Stimulated activated CD4-positive, alpha-beta T cell treated with anti-CD3 and anti-CD28 coated beads, Interleukin-4, amount 100 ng/mL, for 1 hour (primary cell): Measurements from ENCODE around the gene SLC7A11.

ENCODE experiments used
- DNase-seq: peaks from one replicate; pipeline ENCODE4 v3.0.0-alpha.2; 2020

Gene SLC7A11

DNA sequence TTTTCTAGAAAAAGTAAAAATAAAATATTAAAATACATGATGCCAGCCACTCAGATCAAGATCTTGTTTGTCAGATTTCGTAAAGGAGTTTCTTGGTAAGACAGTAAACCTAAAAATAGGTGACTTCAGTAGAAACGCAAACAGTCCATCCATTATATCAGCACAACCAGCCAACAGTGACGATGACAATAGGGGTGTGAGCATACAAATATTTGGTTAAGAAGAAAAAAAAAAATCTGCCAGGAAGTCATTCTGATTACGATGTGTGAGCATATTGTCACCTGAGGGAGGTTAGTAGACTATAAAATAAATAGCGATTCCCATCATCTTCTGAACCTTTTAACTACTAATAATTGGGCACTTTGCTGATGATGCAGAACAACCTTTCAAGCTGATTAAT lies 37.6 kb downstream of the SLC7A11 start:
- no peak for DNase-seq

GRCh38 chr4:138202686-138203085 lies 39.5 kb downstream of the SLC7A11 start:
- DNase-seq, result no peak

DNA sequence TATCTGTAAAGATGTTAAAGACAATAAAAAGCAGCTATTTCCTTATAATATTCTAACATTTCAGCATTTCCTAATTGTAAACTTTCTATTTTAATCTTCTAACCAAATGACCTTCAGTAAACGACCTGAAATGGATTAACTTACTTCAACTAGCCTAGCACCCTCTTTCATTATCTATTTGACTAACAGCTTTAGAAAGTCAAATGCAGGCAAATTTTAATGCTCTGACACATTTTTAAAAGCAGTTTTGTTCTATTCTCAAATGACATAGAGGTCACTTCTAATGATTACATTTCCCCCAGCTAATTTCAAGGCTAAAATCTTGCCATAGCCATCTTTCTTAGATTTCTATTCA lies 41.9 kb downstream of the SLC7A11 start:
- DNase-seq, result no peak

- DNase-seq, result no peak
Measured at GRCh38 chr4:138199568-138200235, 42.4 kb downstream of the SLC7A11 start.

DNA sequence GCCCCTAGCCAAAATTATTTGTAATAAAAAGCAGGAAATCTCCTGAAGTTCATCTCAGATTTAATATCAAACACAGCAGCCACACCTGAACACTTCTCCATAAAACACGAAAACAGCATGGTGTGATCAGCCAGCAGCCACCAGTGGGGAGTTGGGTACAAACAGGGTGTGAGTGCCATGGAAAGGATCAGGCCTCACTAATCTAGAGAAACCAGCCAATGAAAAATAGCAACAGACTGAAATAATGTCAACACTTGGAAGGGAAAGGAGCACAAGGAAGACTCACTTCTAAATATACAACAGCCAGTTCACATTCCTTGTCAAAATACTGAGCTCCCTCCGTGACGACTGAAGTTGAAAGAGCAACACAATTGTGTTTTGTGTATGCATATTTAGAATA lies 46.0 kb downstream of the SLC7A11 start:
- DNase-seq, result no peak

DNA sequence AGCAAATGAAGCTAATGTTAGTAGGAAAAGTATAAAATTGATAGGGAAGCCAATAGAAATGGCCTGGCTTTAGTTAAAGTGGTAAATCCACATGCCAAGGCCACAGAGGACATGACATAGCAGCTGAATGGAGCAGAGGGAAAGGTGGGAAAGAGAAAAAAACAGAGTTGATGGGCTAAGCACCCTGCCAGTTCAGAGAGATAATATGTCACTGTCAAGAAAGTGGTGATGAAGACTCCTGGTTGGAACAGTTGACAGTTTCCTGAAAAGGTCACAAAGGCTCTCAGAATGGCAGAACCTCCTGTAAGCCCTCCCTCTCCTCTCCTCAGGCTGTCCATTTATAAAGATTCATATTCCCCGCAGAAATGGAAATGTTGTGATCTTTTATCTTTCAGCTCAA lies 48.2 kb downstream of the SLC7A11 start:
- DNase-seq, result no peak

- no peak for DNase-seq
Measured at GRCh38 chr4:138192113-138192512, 50.0 kb downstream of the SLC7A11 start.

DNA sequence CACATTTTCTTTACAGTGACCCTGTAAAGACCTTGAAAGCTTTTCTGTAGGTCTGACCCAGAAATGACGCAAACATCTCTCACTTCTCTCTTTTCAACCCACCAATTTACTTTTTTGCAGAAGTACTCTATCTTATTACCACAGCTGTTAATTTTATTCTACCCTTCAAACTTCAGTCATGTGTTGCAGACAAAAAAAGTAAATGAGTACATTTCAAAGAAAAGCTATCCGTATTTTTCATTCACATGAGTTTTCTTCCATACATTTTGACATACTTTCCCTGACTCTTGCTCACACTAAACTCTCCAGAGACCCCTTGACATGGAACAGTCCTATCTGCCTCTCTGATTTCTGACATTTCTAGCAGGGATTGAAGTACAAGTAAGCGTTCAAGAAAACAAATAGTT lies 51.7 kb downstream of the SLC7A11 start:
- no peak for DNase-seq

DNA sequence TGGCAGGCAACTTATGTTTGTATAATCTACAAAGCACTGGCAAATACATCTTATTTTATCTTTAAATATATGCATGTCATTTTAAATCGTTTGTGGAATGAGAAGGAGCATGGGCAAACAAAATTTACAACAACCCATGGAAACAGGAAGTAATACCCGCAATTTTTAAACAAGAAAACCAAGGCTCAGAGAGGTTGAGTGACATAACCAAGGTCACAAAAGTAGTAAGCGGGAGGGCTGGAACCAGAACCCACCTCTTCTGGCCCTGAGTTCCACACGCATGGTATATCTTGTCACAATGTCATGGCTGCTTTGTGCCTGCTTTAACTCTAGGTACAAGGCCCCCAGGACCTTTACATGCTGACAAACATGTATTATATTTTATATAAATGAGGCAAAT lies 52.9 kb downstream of the SLC7A11 start:
- DNase-seq, result no peak

DNA sequence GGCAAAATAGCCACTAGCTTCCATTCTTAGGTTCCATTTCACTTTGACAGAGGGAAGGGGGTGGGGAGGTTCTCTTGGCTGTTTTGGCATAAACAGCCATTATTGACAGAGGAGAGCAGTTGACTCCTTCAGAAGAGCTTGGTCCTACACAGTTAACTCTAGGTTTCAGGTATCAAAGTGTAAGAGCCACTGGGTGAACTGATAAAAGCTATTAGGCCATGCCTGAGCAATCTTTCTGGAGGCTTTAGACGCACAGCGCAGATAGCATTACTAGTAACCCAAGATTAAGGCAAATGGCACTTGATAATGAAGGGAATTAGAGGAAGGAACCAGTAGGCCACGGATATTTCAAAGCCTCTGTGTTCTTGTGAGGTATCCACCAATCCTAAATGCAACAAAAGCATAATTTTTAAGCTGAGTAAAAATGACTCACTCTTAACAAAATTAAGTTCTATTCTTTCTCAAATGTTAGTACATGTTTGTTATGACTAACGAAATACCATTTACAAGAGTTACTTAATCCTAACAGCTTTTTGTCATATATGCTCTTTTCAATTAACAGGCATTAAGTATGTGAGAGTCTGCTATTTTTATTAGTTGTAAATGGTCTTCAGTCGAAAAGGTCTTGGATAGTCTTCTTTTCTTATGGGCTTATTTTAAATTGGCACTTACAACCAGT lies 53.6 kb downstream of the SLC7A11 start:
- DNase-seq, result no peak

DNA sequence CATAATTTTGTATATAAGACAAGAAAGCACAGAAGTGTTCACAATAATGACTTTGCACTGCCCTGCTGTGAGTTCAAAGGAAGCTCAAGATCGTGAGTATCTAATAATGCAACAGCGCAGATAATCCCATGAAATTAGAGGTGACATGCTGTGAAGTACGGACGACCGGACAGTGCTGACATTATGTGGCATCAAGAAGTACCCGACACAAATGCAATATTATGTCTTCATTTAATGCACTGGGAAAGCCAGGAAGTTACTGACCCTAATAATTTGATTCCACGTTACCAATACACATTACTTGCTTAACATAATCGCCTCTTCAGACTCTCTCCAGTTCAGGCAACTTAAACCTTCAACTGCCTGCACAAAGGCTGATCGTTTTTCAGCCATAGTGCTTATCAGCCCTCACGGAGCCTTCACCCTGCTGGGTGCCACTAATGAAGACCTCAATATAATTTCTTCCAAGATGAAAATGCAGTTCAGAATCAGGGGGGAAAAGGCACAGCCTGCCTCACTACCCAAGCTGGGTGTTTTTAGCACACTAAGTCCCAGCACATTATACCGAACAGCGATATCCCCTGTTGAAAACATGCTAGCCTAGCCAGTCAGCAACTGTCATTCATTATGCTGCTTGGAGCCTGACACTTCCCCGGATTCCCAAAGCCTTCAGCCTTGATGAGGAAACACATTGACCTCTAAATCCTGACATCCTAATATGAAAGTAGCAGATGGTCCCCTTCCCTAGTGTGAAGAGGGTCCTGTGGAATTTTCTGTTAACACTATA lies 56.1 kb downstream of the SLC7A11 start:
- no peak for DNase-seq

GRCh38 chr4:138184886-138185285 lies 57.3 kb downstream of the SLC7A11 start:
- DNase-seq, result no peak

DNA sequence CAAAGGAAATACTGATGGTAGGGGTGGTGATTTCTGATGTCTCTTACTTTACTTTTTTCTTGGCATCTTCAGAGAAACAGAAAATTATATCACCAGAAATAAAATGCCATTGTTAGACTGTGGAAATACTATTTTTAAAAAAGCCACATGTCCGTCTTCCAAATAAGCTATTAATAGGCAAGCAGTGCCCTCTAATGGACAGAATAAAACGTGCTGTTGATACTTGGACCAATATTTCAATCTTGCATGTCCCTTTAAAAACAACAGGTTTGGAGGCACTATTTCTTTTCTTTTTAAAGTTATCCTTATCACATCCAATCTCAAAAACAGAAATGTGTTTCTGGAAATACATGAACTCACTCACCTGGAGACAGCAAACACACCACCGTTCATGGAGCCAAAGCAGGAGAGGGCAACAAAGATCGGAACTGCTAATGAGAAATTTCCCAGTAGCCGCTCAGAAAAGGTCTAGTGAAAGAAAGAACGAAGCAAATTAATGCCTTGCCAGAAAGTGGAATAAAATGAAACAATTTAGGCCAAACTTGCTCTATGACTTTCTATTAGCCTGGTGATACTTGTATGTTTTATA lies 59.2 kb downstream of the SLC7A11 start:
- DNase-seq, result no peak

GRCh38 chr4:138181287-138181686 lies 60.9 kb downstream of the SLC7A11 start:
- no peak for DNase-seq

DNA sequence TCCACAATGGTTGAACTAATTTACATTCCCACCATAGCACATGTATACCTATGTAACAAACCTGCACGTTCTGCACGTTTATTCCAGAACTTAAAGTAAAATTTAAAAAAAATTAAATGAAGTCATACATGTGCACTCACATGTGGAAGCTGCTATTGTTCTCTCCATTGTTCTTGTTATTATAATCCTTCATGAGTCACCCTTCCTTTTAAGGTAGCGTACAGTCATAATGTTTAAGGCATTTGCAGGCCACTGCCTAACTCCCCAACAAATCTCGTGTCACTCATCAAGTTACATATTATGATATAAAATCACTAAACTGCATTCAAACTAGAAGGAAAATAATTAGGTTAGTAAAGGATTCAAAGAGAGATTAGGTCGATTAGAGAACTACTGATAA lies 63.6 kb downstream of the SLC7A11 start:
- no peak for DNase-seq

DNA sequence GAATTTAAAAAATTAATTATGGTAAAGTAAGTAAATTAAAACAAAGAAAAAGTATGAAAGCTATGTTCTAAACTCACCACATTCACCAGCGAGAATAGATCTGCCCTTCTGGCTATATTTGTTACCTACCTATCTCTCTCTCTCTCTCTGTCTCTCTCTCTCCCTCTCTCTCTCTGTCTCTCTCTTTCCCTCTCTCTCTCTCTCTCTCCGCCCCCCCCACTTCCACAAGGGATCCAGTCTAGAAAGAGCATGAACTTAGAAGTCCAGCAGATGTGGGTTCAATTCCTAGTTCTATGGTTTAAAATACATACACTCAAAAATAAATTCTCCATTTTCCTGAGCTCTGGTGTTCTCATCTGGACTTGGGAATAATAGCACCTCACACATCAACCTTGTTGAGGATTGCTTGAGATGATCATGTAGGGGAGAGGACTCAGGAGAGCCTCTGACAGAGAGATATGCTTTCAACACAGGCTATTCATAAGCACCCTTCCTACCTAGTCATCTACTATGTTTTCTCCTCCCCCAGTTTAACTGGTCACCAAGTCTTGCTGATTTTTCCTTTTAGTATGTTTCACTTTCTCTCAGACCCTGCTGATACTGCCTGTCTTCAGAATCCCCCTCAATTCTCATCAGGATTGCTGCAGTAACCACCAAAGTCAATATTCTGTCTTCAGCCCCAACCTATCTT lies 64.7 kb downstream of the SLC7A11 start:
- DNase-seq, result no peak

- DNase-seq, result no peak
Measured at GRCh38 chr4:138174981-138175794, 67.0 kb downstream of the SLC7A11 start.

DNA sequence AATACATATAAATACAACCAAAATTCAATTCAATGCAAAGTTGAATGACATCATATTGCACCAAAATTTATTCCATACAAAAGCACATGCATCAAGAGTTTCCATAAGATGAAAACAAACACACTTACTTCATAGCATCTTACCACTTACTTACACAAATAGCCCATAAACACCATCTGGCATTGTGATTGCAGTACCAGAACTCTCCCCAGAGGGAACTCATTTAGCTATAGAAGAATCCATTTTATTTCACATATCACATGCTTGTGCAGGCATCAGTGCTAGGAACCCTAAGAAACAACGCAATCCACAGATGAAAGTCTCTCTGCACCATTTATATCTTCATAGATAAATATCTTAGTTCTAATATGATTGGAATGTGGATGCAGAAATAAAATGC lies 77.9 kb downstream of the SLC7A11 start:
- no peak for DNase-seq

DNA sequence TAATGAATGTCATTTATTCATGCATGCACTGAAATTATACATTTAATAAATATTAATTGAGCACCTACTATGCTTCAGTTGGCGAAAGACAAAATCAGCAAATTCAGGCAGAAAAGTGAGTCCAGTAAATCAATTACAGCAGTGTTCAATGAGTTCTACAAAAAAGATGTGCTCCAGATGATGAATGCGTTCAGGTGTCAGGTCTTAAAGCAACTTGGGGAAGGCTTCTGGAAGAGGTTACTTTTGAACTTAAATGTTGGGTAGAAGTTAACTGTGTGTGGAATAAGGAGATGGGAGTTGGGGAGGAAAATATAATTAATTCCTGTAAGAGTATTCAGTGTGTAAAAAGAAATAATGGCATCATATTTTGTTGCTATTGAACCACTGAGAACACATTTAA lies 79.0 kb downstream of the SLC7A11 start:
- DNase-seq, result no peak

- no peak for DNase-seq
Measured at GRCh38 chr4:138162259-138162658, 79.9 kb downstream of the SLC7A11 start.

DNA sequence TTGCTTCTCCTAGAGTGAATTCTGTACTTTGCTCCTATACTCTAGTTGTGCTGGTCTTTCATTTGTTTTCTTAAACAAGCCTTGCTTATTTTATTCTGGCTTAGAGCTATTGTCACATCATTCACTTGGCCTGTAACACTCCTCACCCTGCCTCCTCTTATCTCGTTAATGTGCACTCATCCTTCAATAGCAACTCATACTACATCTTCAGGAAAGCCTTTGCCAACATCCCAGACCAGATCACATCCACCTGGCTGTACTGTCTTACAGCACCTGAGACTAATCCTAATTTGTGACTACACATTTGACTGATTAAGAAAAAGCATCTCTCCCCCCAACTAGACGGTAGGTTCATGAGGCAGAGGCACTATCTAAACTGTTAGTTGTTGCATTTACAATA lies 80.8 kb downstream of the SLC7A11 start:
- no peak for DNase-seq

DNA sequence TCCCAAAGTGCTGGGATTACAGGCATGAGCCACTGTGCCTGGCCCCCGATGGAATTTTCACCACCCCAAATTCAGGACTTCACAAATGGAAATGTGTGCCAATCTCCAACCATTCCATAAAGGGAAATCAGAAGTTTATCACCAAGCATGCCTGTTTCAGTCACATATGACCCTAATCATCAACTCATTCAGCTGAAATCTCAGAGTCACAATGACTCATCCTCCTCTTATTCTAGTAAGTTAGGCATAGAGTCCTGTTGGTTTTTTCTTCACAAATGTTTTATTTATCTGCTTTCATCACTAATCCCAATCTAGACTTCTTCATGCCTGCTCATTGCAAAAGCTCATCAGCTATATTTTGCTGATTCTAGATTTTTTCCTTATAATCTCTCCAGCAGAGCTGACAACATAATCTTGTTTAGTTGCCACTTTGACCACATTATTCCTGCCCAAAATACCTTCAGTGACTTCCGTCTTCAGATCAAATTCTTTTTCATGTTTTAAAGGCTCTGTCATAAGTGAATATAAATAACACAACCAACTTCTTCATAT lies 83.3 kb downstream of the SLC7A11 start:
- no peak for DNase-seq
